ENCODE data around the gene SERPINH1. TPM values are rescaled to one million over a fixed set of nuclear protein-coding genes. Genes with fewer than 3 reads are reported as not detected.

The SERPINH1 gene
- total and polyA plus RNA-seq, 2 donors (not counting 3 experiments of a cell fraction or from before 2014, with no cell fraction given), result 409 to 816 TPM

DNA sequence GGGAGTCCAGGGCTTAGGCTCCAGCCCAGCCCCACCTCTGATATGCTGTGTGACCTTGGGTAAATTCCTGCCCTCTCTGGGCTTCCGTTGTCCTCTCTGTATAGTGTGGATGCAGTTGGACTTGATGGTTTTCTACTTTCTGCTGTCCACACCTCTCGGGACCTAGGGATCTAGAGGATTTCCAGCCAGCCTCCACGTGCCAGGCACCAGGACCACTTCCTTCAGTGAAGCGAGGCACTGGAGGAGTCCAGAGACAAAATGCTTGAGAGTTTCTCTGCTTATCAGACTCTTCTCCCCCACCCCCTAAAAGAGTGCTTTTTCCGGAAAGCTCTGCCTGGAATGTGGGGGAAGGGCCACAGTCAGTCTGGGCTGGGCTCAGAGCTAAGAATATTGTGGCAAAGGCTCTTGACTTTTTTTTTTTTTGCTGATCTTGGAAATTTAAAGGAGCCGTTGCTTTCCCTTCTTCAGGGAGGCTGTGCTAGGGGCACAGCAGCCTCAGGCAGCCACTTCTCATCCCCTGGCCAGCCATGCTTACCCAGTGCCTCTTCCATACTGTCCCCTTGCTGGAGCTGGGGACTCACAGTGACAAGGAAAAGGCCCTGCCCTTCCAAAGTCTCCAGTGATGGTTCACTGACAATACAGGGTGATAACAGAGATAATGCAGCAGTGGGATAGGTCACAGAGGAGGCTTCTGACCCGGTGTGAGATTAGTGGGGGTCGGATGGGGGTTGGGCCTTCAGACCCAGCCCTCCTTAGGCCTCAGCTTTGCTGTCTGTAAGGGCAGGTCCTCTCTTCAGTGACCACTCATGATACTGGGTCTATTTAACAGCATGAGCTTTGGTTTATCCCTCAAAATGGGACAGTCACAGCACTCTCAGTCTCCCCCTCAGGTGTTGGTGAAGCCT, 2.9 kb upstream of the SERPINH1 start:
- H3K9me1 ChIP-seq (replicated peaks; ENCODE audit: control insufficient read depth, extremely low read depth, insufficient read depth, low read length), result no peaks in the 10 kb centered on the region
- H3K9ac ChIP-seq (replicated peaks; ENCODE audit: extremely low read depth, insufficient read depth, low read length), result peak overlapping the region; percentile 6
- peak overlapping the region; percentile 58 for H2AFZ ChIP-seq (ENCODE audit: low read depth, low read length)
- no peaks in the 10 kb centered on the region for H3K36me3 ChIP-seq (ENCODE audit: control insufficient read depth in 2 of 2, extremely low read depth in 1 of 2, insufficient read depth in 2 of 2, low read length in 2 of 2)
- H3K4me2 ChIP-seq (ENCODE audit: insufficient read depth, low read length), result peak overlapping the region; percentile 50
- DNase-seq (ENCODE audit: low read depth, low spot score), result peak; percentile 71
- no peaks in the 10 kb centered on the region for H3K9me3 ChIP-seq (replicated peaks; ENCODE audit: control insufficient read depth, insufficient read depth, low read length)
- H3K79me2 ChIP-seq (ENCODE audit: control insufficient read depth, insufficient read depth, low read length), result peaks cover 19% of the 10 kb centered on the region
- dilution Hi-C loops (cut with MboI; ENCODE audit: extremely low pct_ligation_motif_present, low sequenced_read_pairs) (no loop called here), intact Hi-C loops (cut with micrococcal nuclease) (no loop called here)
- no peaks in the 10 kb centered on the region for H3K27me3 ChIP-seq (ENCODE audit: control insufficient read depth in 2 of 2, insufficient read depth in 2 of 2, low read length in 2 of 2)
- H3K4me3 ChIP-seq (replicated peaks in 1 of 3; ENCODE audit: insufficient read depth in 1 of 3, low read depth in 1 of 3, low read length in 3 of 3), result no peak overlapping the region
- POLR2A ChIA-PET, result interaction anchor here (0.8 to 1.1 kb wide), 2 partner anchors 16 to 17 kb away, joined by 3 to 4 read pairs; no protein-coding TSS in a partner anchor
- TF ChIP-seq POLR2AphosphoS5 (IDR thresholded peaks at IDR 0.05; ENCODE audit: insufficient read depth, low read depth, low read length), result peak; percentile 23
- TF ChIP-seq POLR2A (IDR thresholded peaks at IDR 0.05; ENCODE audit: low read depth, low read length), result no peak
- no peak for FAIRE-seq
- BruUV-seq (replicated peaks), result no TSS peak
- no peaks in the 10 kb centered on the region for H4K20me1 ChIP-seq (replicated peaks; ENCODE audit: control insufficient read depth, extremely low read depth, insufficient read depth, low read length)
- H3K27ac ChIP-seq (ENCODE audit: insufficient read depth, low read depth, low read length), result peak overlapping the region; percentile 62
- CTCF ChIA-PET, result interaction anchor here (1.2 to 8.6 kb wide), 4 partner anchors 11 to 147 kb away, joined by 3 to 107 read pairs (median 6); no protein-coding TSS in a partner anchor
- peaks cover 38% of the 10 kb centered on the region for H3K4me1 ChIP-seq (ENCODE audit: control insufficient read depth, extremely low read depth, insufficient read depth, low read length)

DNA sequence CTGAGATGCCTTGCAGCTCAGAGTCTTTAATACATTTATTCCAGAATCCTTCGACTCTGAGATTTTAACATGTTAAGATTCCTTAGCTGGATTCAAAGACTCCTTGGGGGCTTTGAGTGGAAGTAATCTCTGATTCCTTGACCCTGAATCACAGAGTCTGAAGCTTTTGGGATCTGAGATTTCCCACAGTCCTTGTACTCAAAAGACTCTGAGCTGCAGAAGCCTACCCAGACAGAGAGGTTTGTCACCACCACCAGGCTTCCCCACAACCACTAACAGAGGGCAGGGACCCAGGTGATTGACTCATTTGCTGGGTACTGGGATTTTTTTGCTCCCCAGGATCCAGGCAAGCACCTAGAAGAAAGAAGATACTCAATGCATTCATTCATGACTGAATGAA, 1.4 kb upstream of the SERPINH1 start:
- Histone ChIP-seq H3K4me3 (replicated peaks in 1 of 3; ENCODE audit: insufficient read depth in 1 of 3, low read depth in 1 of 3, low read length in 3 of 3) (no peak overlapping the region), H3K4me1 (ENCODE audit: control insufficient read depth, extremely low read depth, insufficient read depth, low read length) (peaks cover 46% of the 10 kb centered on the region), H2AFZ (ENCODE audit: low read depth, low read length) (no peak overlapping the region), H3K9ac (replicated peaks; ENCODE audit: extremely low read depth, insufficient read depth, low read length) (no peak overlapping the region), H3K9me3 (replicated peaks; ENCODE audit: control insufficient read depth, insufficient read depth, low read length) (no peaks in the 10 kb centered on the region), H3K36me3 (ENCODE audit: control insufficient read depth in 2 of 2, extremely low read depth in 1 of 2, insufficient read depth in 2 of 2, low read length in 2 of 2) (peaks cover 0 to 4% of the 10 kb centered on the region in 2 experiments), H3K27ac (ENCODE audit: insufficient read depth, low read depth, low read length) (no peak overlapping the region), H3K9me1 (replicated peaks; ENCODE audit: control insufficient read depth, extremely low read depth, insufficient read depth, low read length) (no peaks in the 10 kb centered on the region), H4K20me1 (replicated peaks; ENCODE audit: control insufficient read depth, extremely low read depth, insufficient read depth, low read length) (no peaks in the 10 kb centered on the region), H3K79me2 (ENCODE audit: control insufficient read depth, insufficient read depth, low read length) (peaks cover 33% of the 10 kb centered on the region), H3K4me2 (ENCODE audit: insufficient read depth, low read length) (no peak overlapping the region), H3K27me3 (ENCODE audit: control insufficient read depth in 2 of 2, insufficient read depth in 2 of 2, low read length in 2 of 2) (no peaks in the 10 kb centered on the region)
- intact Hi-C loops (cut with micrococcal nuclease), result no loop called here
- no TSS peak for BruUV-seq (replicated peaks)
- DNase-seq (ENCODE audit: low read depth, low spot score), result no peak
- no peak for TF ChIP-seq GATA2 (IDR thresholded peaks at IDR 0.05; ENCODE audit: insufficient read depth, insufficient read length, low read depth, low read length)
- TF ChIP-seq, protein P1, sequence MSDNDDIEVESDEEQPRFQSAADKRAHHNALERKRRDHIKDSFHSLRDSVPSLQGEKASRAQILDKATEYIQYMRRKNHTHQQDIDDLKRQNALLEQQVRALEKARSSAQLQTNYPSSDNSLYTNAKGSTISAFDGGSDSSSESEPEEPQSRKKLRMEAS (IDR thresholded peaks at IDR 0.05; ENCODE audit: insufficient read depth, insufficient read length), result no peak
- TF ChIP-seq MYC (IDR thresholded peaks at IDR 0.05; ENCODE audit: low read depth, low read length), result no peak
- TF ChIP-seq EZH2 (IDR thresholded peaks at IDR 0.05; ENCODE audit: borderline replicate concordance, low read depth, low read length, severe bottlenecking), result no peak
- TF ChIP-seq POLR2AphosphoS5 (IDR thresholded peaks at IDR 0.05; ENCODE audit: insufficient read depth, low read depth, low read length), result no peak
- no peak for TF ChIP-seq POLR2A (IDR thresholded peaks at IDR 0.05; ENCODE audit: low read depth, low read length)
- TF ChIP-seq JUN (IDR thresholded peaks at IDR 0.05; ENCODE audit: borderline replicate concordance, insufficient read depth, insufficient read length, low read depth), result no peak
- TF ChIP-seq, protein P2, sequence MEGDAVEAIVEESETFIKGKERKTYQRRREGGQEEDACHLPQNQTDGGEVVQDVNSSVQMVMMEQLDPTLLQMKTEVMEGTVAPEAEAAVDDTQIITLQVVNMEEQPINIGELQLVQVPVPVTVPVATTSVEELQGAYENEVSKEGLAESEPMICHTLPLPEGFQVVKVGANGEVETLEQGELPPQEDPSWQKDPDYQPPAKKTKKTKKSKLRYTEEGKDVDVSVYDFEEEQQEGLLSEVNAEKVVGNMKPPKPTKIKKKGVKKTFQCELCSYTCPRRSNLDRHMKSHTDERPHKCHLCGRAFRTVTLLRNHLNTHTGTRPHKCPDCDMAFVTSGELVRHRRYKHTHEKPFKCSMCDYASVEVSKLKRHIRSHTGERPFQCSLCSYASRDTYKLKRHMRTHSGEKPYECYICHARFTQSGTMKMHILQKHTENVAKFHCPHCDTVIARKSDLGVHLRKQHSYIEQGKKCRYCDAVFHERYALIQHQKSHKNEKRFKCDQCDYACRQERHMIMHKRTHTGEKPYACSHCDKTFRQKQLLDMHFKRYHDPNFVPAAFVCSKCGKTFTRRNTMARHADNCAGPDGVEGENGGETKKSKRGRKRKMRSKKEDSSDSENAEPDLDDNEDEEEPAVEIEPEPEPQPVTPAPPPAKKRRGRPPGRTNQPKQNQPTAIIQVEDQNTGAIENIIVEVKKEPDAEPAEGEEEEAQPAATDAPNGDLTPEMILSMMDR (IDR thresholded peaks at IDR 0.05; ENCODE audit: extremely low read depth in 1 of 2, insufficient read depth in 1 of 2, low read depth in 1 of 2, low read length in 2 of 2), result no peak
- no peak for TF ChIP-seq FOS (IDR thresholded peaks at IDR 0.05; ENCODE audit: borderline replicate concordance, insufficient read depth, low read length)
- ChIA-PET POLR2A (no interaction called here), CTCF (interaction anchor here (2.0 to 8.6 kb wide), 2 partner anchors 14 to 15 kb away, joined by 9 to 107 read pairs; no protein-coding TSS in a partner anchor)
- dilution Hi-C loops (cut with MboI; ENCODE audit: extremely low pct_ligation_motif_present, low sequenced_read_pairs), result no loop called here
- FAIRE-seq, result peak; percentile 24
